Central memory CD4-positive, alpha-beta T cell (primary cell): Measurements from ENCODE around the gene SNAP47.

ENCODE experiments used
- DNase-seq: peaks from one replicate; pipeline ENCODE4 v3.0.0; 2022

The SNAP47 gene

DNA sequence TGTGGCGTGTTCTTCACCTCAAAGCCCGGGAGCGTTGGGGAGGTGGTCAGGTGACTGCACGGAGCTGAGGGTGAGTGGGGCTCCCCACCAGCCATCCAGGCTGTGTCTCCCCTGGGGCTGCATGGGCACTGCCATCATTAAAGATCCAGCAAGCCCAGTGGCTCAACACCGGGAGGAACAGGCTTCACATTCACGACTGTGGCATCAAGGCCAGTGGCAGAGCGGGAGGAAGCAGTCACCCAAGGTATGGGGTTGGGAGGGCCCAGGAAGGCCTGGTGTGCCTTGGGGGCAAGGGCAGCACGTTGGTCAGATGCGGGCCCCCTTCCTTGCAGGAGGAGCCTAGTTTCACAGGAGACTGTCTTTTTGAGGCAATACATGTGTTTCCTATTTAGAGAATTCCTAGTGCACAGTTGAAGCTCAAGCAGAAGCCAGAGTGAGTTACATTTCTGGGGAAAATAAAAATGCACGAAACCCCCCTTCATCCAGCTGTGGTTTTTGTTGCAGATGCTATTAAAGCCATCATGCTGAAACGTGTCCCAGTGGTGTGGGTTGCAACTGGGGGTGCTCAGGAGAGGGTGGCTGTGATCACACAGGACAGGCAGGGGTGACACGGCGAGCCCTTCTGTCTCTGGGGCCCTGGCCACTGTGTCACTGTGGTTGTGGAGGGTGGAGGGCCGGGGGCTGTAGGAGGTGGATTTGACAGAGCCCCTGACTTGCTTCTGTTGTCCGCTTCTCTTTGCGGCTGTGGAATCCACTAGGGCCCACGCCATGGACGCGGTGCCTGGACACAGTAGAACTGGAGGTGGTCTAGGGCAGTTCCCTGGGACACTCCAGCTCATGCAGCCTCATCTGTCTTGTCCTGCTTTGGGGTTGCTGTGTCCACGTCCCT, 34.1 kb downstream of the SNAP47 start:
- no peak for DNase-seq

DNA sequence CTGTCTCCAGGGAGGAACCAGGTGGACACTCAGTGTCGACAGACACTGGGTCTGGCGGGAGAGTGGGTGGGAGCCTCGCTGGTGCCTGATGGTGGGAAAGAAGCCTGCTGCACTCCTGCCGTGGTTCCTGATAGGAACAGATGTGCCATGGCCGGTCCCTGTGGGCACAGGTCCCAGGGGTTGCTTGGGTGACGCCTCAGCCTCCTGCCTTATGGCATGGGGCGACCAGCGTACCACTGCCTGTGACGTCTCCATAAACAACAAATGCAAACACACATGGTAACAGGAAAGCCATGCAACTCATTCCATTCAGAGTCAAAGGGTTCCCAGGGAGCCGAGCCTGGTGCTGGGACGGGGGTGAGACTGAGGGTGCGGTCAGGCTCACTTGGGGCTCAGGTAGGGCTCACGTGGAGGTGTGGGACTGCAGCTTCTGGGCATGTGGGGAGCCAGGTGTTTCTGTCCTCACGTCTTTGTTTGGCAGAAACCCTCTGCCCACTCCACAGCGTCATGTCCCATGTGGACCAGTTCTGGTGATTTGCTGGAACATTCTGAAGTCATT, 34.8 kb downstream of the SNAP47 start:
- no peak for DNase-seq

DNA sequence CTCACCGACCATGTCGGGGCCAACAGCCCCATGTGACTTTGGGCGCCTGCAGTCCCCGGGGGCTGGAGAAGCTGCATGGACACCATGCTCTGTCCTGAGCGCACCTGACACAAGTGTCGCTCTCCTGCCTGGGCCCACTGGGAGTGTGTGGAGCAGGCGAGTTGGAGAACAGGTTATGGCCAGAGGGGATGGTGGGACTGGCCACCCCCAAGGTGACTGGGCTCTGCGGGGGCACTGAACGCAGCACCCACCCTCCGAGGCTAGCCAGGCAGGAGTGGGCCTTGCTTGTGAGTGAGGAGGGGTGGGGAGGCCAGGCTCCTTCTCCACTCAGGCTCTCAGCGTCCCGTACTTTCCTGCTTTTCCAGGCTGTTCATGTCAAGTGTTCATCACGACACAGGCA, 35.6 kb downstream of the SNAP47 start:
- no peak for DNase-seq

DNA sequence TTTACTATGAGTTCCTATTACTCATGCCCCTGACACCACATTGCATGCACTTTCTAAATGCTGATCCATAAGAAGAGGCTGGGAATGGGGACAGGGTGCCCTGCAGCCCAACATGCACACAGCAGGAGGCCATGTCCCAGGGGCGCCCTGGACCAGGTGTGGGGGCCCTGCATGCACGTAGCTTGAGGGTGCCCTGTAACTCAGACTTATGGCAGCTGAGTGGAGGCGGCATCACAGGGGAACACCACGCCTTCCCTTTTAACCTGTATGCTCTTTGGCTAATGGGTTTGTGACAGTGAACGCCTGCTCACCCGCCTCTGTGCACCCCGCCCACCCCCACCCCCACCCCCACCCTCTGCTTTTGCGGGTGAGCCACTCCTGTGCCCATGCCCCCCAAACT, 36.1 kb downstream of the SNAP47 start:
- DNase-seq = no peak

DNA sequence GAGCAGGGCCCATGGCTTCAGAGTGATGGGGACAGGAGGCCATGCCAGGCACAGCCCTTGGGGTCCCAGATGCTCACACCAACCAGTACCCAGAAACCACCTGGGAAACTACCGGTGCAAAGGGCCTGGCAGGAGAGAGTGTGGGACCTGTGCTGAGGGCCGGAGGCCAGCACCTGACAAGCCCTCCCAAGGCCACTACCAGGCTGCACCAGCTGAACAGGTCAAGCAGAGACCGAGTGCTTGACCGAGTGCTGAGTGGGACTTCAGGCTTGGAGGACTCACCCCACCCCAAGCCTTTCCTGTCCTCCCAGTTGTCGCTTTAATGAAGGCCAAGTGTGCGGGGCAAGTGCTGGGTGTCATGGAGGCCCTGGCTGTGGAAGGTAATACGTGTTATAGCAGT, 36.5 kb downstream of the SNAP47 start:
- DNase-seq = no peak

DNA sequence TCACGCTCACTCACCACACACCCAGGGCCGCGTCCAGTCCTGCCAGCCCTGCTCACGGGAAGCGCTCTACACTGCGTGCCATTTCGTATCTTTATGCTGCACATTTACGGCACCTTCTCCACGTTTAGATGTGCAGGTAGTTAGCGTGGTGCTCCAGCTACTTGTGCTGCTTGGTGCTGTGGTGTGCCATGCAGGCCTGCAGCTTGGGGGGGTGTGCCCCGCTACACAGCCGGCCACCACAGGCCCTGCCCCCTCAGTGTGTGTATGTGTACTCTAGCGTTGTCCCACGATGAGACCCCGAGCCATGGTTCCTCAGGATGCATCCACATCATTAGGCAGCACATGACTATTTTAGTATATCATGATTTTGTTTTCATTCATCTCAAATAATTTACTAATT, 38.3 kb downstream of the SNAP47 start:
- DNase-seq = no peak

DNA sequence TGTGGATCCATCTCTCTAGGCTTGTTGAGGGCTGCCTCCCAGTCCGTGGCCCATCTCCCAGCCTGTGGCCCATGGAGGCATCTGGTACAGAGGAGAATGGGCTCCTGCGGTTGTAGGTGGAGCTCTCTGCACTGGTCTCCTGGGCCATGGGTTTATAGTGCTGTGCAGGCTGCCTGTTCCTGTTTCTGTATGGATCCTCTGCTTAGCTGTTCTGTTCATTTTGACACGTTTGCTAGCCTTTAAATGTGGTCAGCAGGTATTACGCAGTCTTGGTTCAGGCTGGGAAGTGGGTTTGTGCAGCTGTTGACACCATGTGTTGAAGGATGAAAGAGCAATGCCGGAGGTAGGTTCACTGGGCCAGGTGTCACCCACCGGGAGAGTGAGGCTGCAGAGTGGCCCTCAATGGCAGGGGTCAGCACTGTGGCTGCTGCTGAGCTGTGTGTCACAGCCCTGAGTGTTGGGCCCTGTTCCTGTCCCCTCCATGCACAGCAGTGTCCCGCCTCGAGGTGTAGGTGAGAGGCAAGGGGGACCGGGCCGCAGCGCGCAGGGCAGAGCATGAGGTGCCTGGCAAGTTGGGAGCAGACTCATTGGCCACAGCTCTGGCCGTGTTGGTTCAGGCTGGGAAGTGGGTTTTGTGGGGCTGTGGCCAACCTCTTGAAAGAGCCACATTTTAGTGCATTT, 39.0 kb downstream of the SNAP47 start:
- peak; percentile 61 for DNase-seq

DNA sequence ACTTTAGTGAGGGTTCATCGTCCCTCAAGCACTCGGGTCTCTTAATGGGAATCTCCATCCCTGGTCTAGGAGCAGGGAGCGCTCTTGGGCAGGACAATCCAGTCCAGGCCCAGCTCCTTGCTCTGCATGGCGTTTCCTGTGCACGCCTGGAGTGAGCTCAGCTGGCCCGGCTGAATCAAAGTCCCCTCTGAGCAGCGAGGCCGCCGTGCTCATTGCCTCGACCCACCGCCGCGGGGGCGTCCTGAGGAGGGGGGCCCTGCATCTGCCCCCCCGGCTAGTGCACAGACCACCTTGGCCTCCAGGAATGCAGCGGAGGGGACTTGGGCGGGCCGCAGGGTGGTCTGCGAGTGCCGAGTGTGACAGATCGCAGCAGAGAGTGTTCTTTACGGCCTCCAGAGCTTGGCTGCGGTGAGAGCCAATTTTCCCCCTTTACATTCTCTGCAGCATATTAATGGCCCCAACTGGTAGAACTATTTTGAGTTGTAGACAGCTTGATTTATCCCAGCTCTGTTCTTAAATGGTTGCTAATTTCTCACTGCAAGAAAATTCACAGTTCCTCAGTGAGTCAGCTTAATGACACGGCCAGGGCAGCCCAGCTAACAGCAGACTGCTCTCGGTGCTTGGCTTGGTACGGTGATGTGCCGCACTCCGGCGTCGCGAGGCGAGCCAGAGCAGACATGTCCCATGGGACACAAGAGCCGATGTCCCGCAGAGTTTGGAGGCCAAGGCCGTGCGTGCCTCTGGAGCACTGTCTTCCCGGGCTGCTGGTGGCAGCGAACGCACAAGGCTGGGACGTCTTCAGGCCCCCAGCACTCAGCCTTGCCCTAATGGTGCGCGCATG, 39.8 kb downstream of the SNAP47 start:
- DNase-seq = no peak

DNA sequence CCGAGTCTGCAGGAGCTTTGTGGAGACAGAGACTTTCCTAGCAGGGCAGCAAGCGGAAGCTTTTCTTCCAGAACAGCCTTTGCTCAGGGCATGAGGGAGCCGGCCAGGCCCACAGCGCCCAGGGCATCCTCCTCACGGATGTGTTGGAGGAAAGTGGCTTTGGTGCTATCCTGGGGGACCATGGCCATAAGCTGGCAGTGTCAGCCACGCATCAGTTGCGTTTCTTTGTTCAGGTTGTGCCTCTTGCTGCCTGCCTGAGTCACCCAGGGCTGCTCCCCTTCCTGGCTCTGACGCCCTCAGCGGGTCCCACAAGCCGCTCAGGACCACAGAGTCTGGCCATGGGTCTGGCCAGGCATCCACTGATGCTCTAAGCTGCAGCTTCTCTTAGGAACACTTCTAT, 40.6 kb downstream of the SNAP47 start:
- DNase-seq = no peak

DNA sequence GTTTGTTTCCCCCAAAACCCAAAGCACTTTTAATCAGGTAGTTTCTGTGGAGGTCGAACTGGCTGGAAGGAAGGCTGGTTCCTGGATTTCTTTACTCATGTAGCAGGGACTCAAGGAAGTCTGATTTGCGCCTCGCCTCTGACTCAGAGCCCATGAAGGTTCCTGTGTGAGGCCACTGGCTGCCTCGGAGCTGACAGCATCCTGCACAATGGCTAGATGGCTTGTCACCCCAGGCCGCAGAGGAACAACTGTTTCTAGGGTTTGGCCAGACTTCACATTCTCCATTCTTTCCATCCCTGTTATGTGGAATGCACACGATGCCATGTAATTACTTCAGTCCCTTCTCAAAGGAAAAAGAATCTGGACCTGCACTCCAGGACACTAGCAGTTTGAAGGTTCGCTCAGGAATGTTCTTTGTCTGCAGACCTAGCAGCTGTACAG, 41.1 kb downstream of the SNAP47 start:
- no peak for DNase-seq

DNA sequence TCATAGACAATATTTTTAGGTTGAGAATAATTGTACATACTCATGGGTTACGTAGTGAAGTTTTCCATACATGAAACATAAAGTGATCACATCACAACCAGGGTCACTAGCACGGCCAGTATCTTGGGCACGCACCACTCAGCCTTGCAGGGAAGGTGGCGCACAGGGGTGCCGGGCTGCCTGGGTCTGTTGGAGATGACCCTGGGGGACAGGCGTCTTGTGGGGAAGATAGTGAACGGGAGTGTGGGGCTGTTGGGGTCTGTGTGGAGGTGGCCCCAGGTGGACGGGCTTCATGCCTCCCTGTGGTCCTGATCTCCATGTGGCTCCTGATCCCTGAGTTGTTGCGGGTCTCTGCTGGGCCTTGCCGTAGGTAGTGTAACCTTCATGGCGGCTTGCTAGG, 41.9 kb downstream of the SNAP47 start:
- no peak for DNase-seq

DNA sequence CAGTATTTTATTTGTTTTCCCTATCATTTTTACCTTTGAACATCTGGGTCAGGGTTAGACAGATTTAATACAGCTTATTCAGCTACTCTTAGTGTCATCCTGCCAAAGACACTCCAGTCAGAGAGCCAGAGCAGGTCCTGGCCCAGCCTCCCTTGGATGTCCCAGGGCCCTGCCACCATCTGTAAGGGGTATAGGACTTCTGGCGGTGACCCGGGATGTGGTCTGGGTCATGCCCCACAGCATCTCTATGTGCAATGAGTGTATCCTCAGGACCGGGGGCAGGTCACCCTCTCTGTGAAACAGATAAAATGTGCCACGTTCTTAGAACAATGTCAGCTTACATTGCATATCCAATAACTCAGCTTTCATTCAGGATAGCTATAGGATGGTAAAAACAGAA, 42.4 kb downstream of the SNAP47 start:
- no peak for DNase-seq

DNA sequence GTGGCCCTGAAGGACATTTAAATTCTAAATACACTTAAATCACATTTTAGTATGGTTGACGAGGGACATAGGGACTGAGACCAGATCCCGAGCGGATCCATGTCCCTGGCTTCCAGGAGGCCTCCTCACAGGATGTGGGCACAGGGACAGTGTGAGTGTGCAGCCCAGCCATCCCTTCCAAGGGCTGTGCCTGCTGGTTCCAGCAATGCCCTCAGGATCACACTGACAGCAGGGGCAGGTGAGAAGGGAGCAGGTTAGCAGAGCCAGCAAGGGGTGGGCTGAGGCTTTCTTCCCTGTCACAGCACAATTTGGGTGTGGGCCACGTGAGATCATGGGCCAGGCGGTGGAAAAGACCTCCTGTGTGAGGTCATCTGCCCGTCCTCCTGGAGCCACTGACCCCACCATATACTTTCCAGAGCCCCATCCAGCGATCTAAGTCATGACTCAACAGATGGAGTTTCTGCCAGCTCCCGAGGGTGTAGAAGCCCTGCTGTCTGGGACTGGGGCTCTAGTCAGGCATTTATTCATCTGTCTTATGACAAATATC, 43.2 kb downstream of the SNAP47 start:
- DNase-seq = no peak

DNA sequence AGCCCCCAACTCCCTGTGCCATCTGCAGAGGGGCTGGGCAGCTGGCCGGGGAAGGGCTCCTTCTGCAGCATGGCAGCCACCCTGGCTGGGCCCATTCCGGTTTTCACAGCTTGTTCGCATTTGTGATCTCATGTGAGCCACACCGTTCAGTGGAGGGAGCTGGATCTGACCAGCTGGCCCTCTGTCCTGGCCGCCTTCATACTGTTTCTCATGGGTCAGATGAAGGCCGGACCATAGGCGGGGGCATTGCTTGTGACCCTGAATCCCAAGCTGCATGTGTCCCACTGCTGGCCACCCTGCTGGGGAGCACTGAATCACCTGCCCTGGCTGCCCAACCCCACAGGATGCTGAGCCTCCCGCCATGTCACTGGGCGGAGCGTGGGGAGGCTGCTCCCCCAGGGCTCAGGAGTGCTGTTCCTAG, 43.8 kb downstream of the SNAP47 start:
- DNase-seq = no peak

DNA sequence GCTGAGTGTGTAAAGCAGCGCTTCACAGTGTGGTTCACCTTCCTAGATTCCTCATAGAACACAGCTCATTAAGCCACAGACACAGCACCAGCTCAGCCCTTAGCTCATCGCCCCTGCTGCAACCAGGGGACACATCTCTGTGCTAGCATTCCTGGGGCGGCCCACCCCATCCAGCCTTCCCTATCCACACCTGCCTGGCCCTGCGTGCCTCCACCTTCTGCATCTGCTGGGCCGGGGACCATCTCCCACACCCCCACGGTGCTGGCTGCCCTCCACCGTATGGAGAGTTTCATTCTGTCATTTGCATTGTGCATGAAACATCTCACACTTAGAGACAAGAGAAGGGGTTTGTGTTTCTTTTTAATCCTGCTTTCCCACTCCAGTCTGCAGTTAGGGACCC, 44.5 kb downstream of the SNAP47 start:
- no peak for DNase-seq

DNA sequence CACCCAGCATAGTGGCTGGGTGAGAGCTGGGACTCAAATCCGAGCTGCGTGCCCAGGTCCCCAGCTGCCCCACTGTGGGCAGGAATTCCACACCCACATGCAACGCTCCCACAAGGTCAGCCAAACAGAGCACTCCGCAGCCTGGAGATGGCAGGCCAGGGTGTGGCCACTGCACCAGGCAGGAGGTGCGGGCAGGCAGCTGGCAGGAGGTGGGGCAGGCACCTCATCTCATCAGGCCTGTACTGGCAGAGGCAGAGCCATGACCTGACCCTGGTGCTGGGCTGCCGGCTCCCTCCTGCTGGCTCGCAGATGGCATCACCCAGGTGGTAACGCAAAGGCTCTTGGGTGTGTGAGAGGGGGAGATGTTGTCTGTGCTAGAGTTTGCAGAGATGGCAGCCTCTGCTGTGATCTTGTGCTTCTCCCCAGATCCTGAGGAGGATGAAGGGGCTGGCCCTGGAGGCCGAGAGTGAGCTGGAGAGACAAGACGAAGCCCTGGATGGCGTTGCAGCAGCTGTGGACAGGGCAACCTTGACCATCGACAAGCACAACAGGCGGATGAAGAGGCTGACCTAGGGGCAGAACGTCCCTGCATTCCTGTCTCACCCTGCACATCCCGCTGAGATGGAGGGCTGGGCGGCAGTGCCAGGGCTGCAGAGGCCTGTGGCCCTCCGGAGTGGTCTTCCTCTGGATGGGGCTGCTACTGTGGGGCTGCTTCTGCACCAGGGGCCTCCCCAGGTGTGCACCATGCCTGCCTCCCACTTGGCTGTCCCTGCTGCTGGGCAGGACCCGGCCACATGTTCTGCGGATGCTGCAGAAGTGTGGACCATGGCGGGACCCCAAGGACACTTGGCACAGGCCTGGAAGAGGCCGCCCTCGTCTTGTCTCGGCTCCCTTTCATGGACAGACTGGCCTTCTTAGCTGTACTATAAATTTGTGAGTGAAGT, 45.1 kb downstream of the SNAP47 start:
- no peak for DNase-seq

DNA sequence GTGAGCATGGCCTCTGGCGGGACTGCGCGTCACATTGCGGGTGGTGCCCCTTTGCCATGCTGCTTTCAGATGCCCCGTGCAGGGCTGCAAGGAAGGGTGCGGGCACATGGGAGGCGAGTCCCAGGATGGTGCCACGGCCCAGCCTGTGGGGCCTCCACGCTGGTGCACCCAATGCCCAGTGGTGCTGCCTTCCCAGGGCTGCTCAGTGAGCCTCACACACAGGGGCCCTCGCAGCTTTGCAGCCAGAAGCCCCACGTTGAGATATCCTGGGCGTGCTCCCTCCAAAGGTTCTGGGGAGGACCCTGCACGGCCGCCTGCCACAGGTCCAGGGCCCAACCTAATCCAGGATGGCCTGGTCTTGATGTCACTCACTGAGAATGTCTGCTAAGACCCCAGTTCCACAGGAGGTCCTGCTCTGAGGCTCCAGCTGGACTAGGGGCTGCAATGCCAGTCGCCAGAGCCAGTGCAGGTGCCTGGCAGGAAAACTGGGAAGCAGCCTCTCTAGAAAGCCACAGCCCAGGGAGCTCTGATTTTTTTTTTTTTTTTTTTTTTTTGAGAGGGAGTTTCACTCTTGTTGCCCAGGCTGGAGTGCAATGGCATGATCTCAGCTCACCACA, 46.2 kb downstream of the SNAP47 start:
- no peak for DNase-seq

DNA sequence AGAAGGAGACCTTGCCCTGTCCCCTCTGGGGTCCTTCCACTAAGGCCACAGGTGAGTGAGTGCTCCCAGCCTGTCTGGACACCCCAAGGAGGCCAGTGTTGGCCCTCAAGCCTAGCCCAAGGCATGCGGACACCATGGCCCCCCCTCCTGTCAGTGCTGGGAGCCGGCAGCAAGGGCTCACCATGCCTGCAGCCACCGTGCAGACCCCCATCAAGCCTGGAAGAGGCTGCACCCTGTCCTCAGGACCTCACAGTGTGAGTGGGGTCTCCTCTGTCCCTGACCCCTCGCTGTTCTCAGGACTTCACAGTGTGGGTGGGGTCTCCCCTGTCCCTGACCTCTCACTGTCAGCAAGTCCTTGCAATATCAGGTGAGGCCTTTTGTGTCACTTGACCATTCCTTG, 47.0 kb downstream of the SNAP47 start:
- DNase-seq = no peak

DNA sequence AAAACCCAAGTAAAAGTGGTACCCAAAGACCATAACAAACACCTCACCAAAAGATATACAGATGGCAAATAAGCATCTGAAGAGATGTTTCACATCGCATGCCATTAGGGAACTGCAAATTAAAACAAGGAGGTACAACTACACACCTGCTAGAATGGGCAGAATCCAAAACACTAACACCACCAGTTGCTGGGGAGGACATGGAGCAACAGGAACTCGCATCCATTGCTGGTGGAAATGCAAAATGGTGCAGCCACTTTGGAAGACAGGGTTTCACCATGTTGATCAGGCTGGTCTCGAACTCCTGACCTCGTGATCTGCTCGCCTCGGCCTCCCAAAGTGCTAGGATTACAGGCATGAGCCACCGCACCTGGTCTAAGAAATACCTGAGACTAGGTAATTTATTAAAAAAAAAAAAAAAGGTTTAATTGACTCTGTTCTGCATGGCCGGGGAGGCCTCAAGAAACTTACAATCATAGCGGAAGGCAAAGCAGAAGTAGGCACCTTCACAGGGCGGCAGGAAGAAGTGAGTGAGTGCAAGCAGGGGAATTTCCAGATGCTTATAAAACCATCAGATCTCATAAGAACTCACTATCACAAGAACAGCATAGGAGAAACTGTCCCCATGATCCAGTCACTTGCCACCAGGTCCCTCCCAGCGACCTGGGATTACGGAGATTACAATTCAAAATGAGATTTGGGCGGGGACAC, 50.0 kb downstream of the SNAP47 start:
- DNase-seq = no peak
